A549 (cell line): Measurements from ENCODE around the gene PAPPA. TPM values are rescaled to one million over a fixed set of nuclear protein-coding genes. Genes with fewer than 3 reads are reported as not detected.

Experiments
- ATAC-seq, 2 experiments: fragments of 200-7000 bp in 1 of 2; fragments of >200 bp in 1 of 2; cut with Nextera tagmentation in 1 of 2; cut with Tn5 transposase in 1 of 2; 3 replicates each; pipeline versions ENCODE4 v1.8.0 to v1.9.1; 2018 to 2020; ENCODE audit warnings: mild to moderate bottlenecking in 1 of 2, moderate library complexity in 1 of 2
- CTCF ChIA-PET: fragments of 300-600 bp; sonication (Branson Sonifier 250); formaldehyde crosslinking; extraction: SDS; loops from one replicate; lab custom pipeline; 2021; ENCODE audit warnings: antibody characterized with exemption, inconsistent platforms; lab: Yijun Ruan, JAX
- POLR2A ChIA-PET: fragments of 350-600 bp; formaldehyde crosslinking; extraction: SDS; loops from one replicate; lab custom pipeline; 2021; ENCODE audit warnings: antibody characterized with exemption, inconsistent platforms; lab: Yijun Ruan, JAX
- DNase-seq, 2 experiments: peaks; one replicate each; pipeline versions ENCODE4 v3.0.0 to v3.0.0-alpha.2; 2011 to 2016; ENCODE audit warnings: low read depth in 1 of 2, low spot score in 1 of 2
- FAIRE-seq: peaks from 2 replicates; lab custom pipeline; 2011; peaks lifted over from hg19 to GRCh38; lab: Jason Lieb, UNC
- H3K27ac ChIP-seq, 2 experiments: fragments of >200 bp; sonication (Bioruptor Twin); formaldehyde crosslinking; 3 replicates each; pipeline ENCODE4 v1.5.1; 2016 to 2017
- H3K4me1 ChIP-seq: fragments of >200 bp; sonication (Bioruptor Twin); formaldehyde crosslinking; 3 replicates; pipeline ENCODE4 v1.6.1; 2016
- H3K4me2 ChIP-seq: fragments of >200 bp; sonication (Bioruptor Twin); formaldehyde crosslinking; 3 replicates; pipeline ENCODE4 v1.6.1; 2016
- H3K4me3 ChIP-seq: fragments of >200 bp; sonication (Bioruptor Twin); formaldehyde crosslinking; 3 replicates; pipeline ENCODE4 v1.5.1; 2016
- H3K9me3 ChIP-seq: fragments of >200 bp; sonication (Bioruptor Twin); formaldehyde crosslinking; 3 replicates; pipeline ENCODE4 v1.6.1; 2016
- CBX2 ChIP-seq: fragments of 200-600 bp; sonication (generic); IDR thresholded peaks from 2 replicates; pipeline ENCODE4 v1.6.1; 2016; ENCODE audit warnings: low read depth, mild to moderate bottlenecking, borderline replicate concordance
- CBX8 ChIP-seq: fragments of 200-600 bp; sonication (generic); IDR thresholded peaks from 2 replicates; pipeline ENCODE4 v1.6.1; 2016
- CHD2 ChIP-seq: fragments of 150-350 bp; IDR thresholded peaks from 2 replicates; pipeline ENCODE4 v1.6.1; 2014; ENCODE audit warnings: low read length; ENCODE audit not compliant: partially characterized antibody
- CTCF ChIP-seq: fragments of >200 bp; sonication (Bioruptor Twin); formaldehyde crosslinking; IDR thresholded peaks from 3 replicates; pipeline ENCODE4 v1.5.1; 2016
- FOSB ChIP-seq: fragments of 250-450 bp; sonication (Bioruptor Pico); IDR thresholded peaks from 2 replicates; pipeline ENCODE4 v1.5.0; 2020; ENCODE audit warnings: mild to moderate bottlenecking, moderate library complexity
- FOSL2 ChIP-seq, 2 experiments: fragments of 450-650 bp in 1 of 2; fragments of >200 bp in 1 of 2; sonication (Bioruptor Twin) in 1 of 2; formaldehyde crosslinking; IDR thresholded peaks; 2 replicates each; pipeline versions ENCODE4 v1.5.0 to v1.6.1; 2016 to 2020; ENCODE audit warnings: mild to moderate bottlenecking in 1 of 2, moderate library complexity in 1 of 2
- GATA3 ChIP-seq: IDR thresholded peaks from 2 replicates; pipeline ENCODE4 v1.6.1; 2012; ENCODE audit warnings: borderline replicate concordance
- HDAC2 ChIP-seq: fragments of 200-600 bp; sonication (generic); IDR thresholded peaks from 2 replicates; pipeline ENCODE4 v1.6.1; 2016
- HEYL ChIP-seq: fragments of 250-450 bp; sonication (Bioruptor Pico); IDR thresholded peaks from 2 replicates; pipeline ENCODE4 v1.8.0; 2021; ENCODE audit warnings: mild to moderate bottlenecking, moderate library complexity
- HMGXB4 ChIP-seq: fragments of 250-450 bp; sonication (Bioruptor Pico); IDR thresholded peaks from 2 replicates; pipeline ENCODE4 v1.5.0; 2021; ENCODE audit warnings: mild to moderate bottlenecking, moderate library complexity, borderline replicate concordance
- JUN ChIP-seq, 2 experiments: fragments of >200 bp; sonication (Bioruptor Twin); formaldehyde crosslinking; IDR thresholded peaks; 2 replicates in 1 of 2; 3 replicates in 1 of 2; pipeline ENCODE4 v1.6.1; 2016 to 2017
- JUNB ChIP-seq: fragments of >200 bp; sonication (Bioruptor Twin); formaldehyde crosslinking; IDR thresholded peaks from 2 replicates; pipeline ENCODE4 v1.6.1; 2016
- MAFK ChIP-seq: fragments of 450-650 bp; IDR thresholded peaks from 2 replicates; pipeline ENCODE4 v1.6.1; 2014; ENCODE audit not compliant: partially characterized antibody
- MAX ChIP-seq: IDR thresholded peaks from 2 replicates; pipeline ENCODE4 v1.6.1; 2012
- MAZ ChIP-seq: fragments of 150-350 bp; IDR thresholded peaks from 2 replicates; pipeline ENCODE4 v1.6.1; 2014; ENCODE audit warnings: antibody characterized with exemption, low read depth, low read length, borderline replicate concordance
- MYC ChIP-seq: IDR thresholded peaks from 2 replicates; pipeline ENCODE4 v1.6.1; 2012; ENCODE audit warnings: mild to moderate bottlenecking, inconsistent platforms, low read length, improper control_type of control experiment, borderline replicate concordance
- NPAS2 ChIP-seq: fragments of 250-450 bp; sonication (Bioruptor Pico); IDR thresholded peaks from 2 replicates; pipeline ENCODE4 v1.8.0; 2022; ENCODE audit warnings: mild to moderate bottlenecking, moderate library complexity, borderline replicate concordance
- NR3C1 ChIP-seq: fragments of >200 bp; sonication (Bioruptor Twin); formaldehyde crosslinking; IDR thresholded peaks from 3 replicates; pipeline ENCODE4 v1.6.1; 2017
- PBX3 ChIP-seq: IDR thresholded peaks from 2 replicates; pipeline ENCODE4 v1.6.1; 2012
- POLR2A ChIP-seq: IDR thresholded peaks from 2 replicates; pipeline ENCODE4 v1.6.1; 2012; ENCODE audit warnings: mild to moderate bottlenecking, low read length
- POLR2AphosphoS2 ChIP-seq: conservative IDR thresholded peaks from 2 replicates; pipeline ENCODE4 v1.6.1; 2012; ENCODE audit warnings: low read length, improper control_type of control experiment, inconsistent platforms
- RAD21 ChIP-seq, 2 experiments: fragments of >200 bp in 1 of 2; sonication (Bioruptor Twin) in 1 of 2; formaldehyde crosslinking in 1 of 2; IDR thresholded peaks in 1 of 2; conservative IDR thresholded peaks in 1 of 2; 2 replicates in 1 of 2; 3 replicates in 1 of 2; pipeline ENCODE4 v1.6.1; 2012 to 2018; ENCODE audit warnings: inconsistent platforms in 1 of 2
- RARB ChIP-seq: fragments of 250-450 bp; sonication (Bioruptor Pico); IDR thresholded peaks from 2 replicates; pipeline ENCODE4 v1.8.0; 2021; ENCODE audit warnings: mild to moderate bottlenecking, moderate library complexity
- RCOR1 ChIP-seq: fragments of 150-350 bp; IDR thresholded peaks from 2 replicates; pipeline ENCODE4 v1.6.1; 2014; ENCODE audit warnings: antibody characterized with exemption, low read length, low read depth
- SMC3 ChIP-seq: fragments of >200 bp; sonication (Bioruptor Twin); formaldehyde crosslinking; IDR thresholded peaks from 3 replicates; pipeline ENCODE4 v1.6.1; 2018; ENCODE audit warnings: inconsistent platforms
- SREBF2 ChIP-seq: fragments of 450-650 bp; IDR thresholded peaks from 2 replicates; pipeline ENCODE4 v1.6.1; 2014; ENCODE audit warnings: mild to moderate bottlenecking, moderate library complexity
- TFCP2L1 ChIP-seq: fragments of 250-450 bp; sonication (Bioruptor Pico); IDR thresholded peaks from 2 replicates; pipeline ENCODE4 v1.5.0; 2021; ENCODE audit warnings: mild to moderate bottlenecking
- TP53 ChIP-seq: fragments of 250-450 bp; sonication (Bioruptor Pico); IDR thresholded peaks from 2 replicates; pipeline ENCODE4 v1.5.0; 2021; ENCODE audit warnings: mild to moderate bottlenecking, moderate library complexity
- ZC3H11A ChIP-seq: fragments of 450-650 bp; IDR thresholded peaks from 2 replicates; pipeline ENCODE4 v1.6.1; 2014; ENCODE audit warnings: antibody characterized with exemption, mild to moderate bottlenecking
- ZNF302 ChIP-seq: fragments of 250-450 bp; sonication (Bioruptor Pico); IDR thresholded peaks from 2 replicates; pipeline ENCODE4 v1.9.0; 2021; ENCODE audit warnings: inconsistent platforms, mild to moderate bottlenecking, moderate library complexity
- ZSCAN20 ChIP-seq: fragments of 250-450 bp; sonication (Bioruptor Pico); IDR thresholded peaks from 2 replicates; pipeline ENCODE4 v1.8.0; 2022; ENCODE audit warnings: mild to moderate bottlenecking, moderate library complexity
- WGBS: methylation state at CpG from one replicate; pipeline ENCODE4 v1.1.6; 2017; ENCODE audit errors: missing lambda C conversion rate; 5-methylcytosine and 5-hydroxymethylcytosine counted together
- polyA minus RNA-seq: library from RNA; depleted of rRNA, polyadenylated mRNA; stranded (reverse); fragments of >200 nt; gene quantifications from 2 replicates; pipeline ENCODE4 v1.2.3, GENCODE V29; 2011; rRNA and poly(A)+ RNA removed
- polyA plus RNA-seq, 4 experiments: library from polyadenylated mRNA; depleted of rRNA in 3 of 4; stranded (reverse); fragments of >200 nt; fragmentation: RNase III in 1 of 4; extraction: RNeasy Plus Mini Kit Qiagen cat#74134 plus additional on column Dnase treatment in 1 of 4; gene quantifications; 2 replicates in 3 of 4; 3 replicates in 1 of 4; pipeline ENCODE4 v1.2.3, GENCODE V29; 2011 to 2017
- TF ChIP-seq, protein P1 (sequence below): fragments of 450-650 bp; IDR thresholded peaks from 2 replicates; pipeline ENCODE4 v1.6.1; 2014; ENCODE audit warnings: antibody characterized with exemption
- TF ChIP-seq, protein P2 (sequence below): fragments of 150-350 bp; IDR thresholded peaks from 2 replicates; pipeline ENCODE4 v1.6.1; 2014; ENCODE audit warnings: low read depth, mild to moderate bottlenecking, low read length
- TF ChIP-seq, protein P3 (sequence below): fragments of 250-450 bp; sonication (Bioruptor Pico); IDR thresholded peaks from 2 replicates; pipeline ENCODE4 v1.5.0; 2020; ENCODE audit warnings: low read depth, mild to moderate bottlenecking, moderate library complexity

The PAPPA gene
- 127 and 156 TPM in 2 replicates for polyA plus RNA-seq (2011; rRNA removed)
- polyA plus RNA-seq (2012; cell fraction: cytosol; rRNA removed) = 14.1 and 18.3 TPM in 2 replicates
- polyA plus RNA-seq (2012; cell fraction: nucleus; rRNA removed) = 35.2 and 39.7 TPM in 2 replicates
- polyA plus RNA-seq (2017; fragmentation: RNase III; extraction: RNeasy Plus Mini Kit Qiagen cat#74134 plus additional on column Dnase treatment) = 36.8 to 41.2 TPM (median 40.0 TPM) in 3 replicates
- 379 and 415 TPM in 2 replicates for polyA minus RNA-seq

- Histone ChIP-seq H3K4me2 (peak within 1 kb of the TSS; percentile 96), H3K27ac (peak within 1 kb of the TSS; percentile 99 to 100), H3K4me1 (peaks cover 57% of the 10 kb centered on the region), H3K9me3 (no peaks in the 10 kb centered on the region), H3K4me3 (peak within 1 kb of the TSS; percentile 87)
- POLR2A ChIA-PET = interaction anchor here (0.6 to 9.6 kb wide), 25 partner anchors 7 to 1036 kb away, joined by 3 to 361 read pairs (median 10); partner anchors contain the start of gene TNC
- ATAC-seq (peak in 1 of 2 experiments; percentile 19; a peak in 2 of 6 replicates), DNase-seq (no peak), FAIRE-seq (no peak)
- CTCF ChIA-PET = interaction anchor here (0.6 to 7.2 kb wide), 11 partner anchors 11 to 561 kb away, joined by 3 to 58 read pairs (median 5); no protein-coding TSS in a partner anchor
- 1% methylated on average over 12 of the region's 41 CpGs for WGBS
- TF ChIP-seq PBX3 = no peak
- TF ChIP-seq, protein P1, sequence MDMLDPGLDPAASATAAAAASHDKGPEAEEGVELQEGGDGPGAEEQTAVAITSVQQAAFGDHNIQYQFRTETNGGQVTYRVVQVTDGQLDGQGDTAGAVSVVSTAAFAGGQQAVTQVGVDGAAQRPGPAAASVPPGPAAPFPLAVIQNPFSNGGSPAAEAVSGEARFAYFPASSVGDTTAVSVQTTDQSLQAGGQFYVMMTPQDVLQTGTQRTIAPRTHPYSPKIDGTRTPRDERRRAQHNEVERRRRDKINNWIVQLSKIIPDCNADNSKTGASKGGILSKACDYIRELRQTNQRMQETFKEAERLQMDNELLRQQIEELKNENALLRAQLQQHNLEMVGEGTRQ = no peak
- TF ChIP-seq, protein P2, sequence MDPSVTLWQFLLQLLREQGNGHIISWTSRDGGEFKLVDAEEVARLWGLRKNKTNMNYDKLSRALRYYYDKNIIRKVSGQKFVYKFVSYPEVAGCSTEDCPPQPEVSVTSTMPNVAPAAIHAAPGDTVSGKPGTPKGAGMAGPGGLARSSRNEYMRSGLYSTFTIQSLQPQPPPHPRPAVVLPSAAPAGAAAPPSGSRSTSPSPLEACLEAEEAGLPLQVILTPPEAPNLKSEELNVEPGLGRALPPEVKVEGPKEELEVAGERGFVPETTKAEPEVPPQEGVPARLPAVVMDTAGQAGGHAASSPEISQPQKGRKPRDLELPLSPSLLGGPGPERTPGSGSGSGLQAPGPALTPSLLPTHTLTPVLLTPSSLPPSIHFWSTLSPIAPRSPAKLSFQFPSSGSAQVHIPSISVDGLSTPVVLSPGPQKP = no peak
- 0 out of 2 replicates have a peak, but pooled peaks have one; percentile 20 for TF ChIP-seq ZSCAN20 (CRISPR knock-in tag)
- no peak for TF ChIP-seq HEYL
- no peak for TF ChIP-seq MAX
- no peak for TF ChIP-seq SREBF2
- peak; percentile 91 for TF ChIP-seq RARB
- no peak for TF ChIP-seq ZC3H11A
- peak; percentile 80; the same call in 1 of the 2 replicates for TF ChIP-seq TFCP2L1 (CRISPR knock-in tag)
- TF ChIP-seq GATA3 = no peak
- TF ChIP-seq NPAS2 (CRISPR knock-in tag) = no peak
- TF ChIP-seq SMC3 = no peak
- no peak for TF ChIP-seq FOSL2 (IDR thresholded peaks at IDR 0.05)
- TF ChIP-seq FOSL2 (CRISPR knock-in tag; IDR thresholded peaks at IDR 0.05) = no peak
- TF ChIP-seq CTCF = no peak
- TF ChIP-seq HMGXB4 (CRISPR knock-in tag) = no peak
- TF ChIP-seq MAFK = no peak
- TF ChIP-seq CHD2 = no peak
- no peak for TF ChIP-seq RCOR1
- TF ChIP-seq CBX2 = no peak
- TF ChIP-seq MAZ = no peak
- TF ChIP-seq, protein P3, sequence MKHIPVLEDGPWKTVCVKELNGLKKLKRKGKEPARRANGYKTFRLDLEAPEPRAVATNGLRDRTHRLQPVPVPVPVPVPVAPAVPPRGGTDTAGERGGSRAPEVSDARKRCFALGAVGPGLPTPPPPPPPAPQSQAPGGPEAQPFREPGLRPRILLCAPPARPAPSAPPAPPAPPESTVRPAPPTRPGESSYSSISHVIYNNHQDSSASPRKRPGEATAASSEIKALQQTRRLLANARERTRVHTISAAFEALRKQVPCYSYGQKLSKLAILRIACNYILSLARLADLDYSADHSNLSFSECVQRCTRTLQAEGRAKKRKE (CRISPR knock-in tag) = no peak
- TF ChIP-seq POLR2A = no peak
- TF ChIP-seq CBX8 = no peak
- peak; percentile 1; the same call in 1 of the 2 replicates for TF ChIP-seq JUNB
- TF ChIP-seq NR3C1 = no peak
- no peak for TF ChIP-seq ZNF302 (CRISPR knock-in tag)
- peak; percentile 47 to 79; a peak in 3 of 5 replicates for TF ChIP-seq JUN (IDR thresholded peaks at IDR 0.05)
- peak; percentile 90 for TF ChIP-seq FOSB (CRISPR knock-in tag)
- no peak for TF ChIP-seq MYC
- no peak for TF ChIP-seq POLR2AphosphoS2
- TF ChIP-seq RAD21 (conservative IDR thresholded peaks at IDR 0.05 in 1 of 2, IDR thresholded peaks at IDR 0.05 in 1 of 2) = 0 out of 5 replicates have a peak, but pooled peaks of 1 of the 2 experiments have one; percentile 6
- no peak for TF ChIP-seq HDAC2
- TF ChIP-seq TP53 (CRISPR knock-in tag) = no peak
Measured at GRCh38 chr9:116153765-116154333, at the start of gene PAPPA. TSS of gene PAPPA (plus strand) at chr9:116153791. CDS start at chr9:116154173, 382 bp downstream.
